ENCODE measurements around the gene ANKS1A.

ANKS1A gene

DNA sequence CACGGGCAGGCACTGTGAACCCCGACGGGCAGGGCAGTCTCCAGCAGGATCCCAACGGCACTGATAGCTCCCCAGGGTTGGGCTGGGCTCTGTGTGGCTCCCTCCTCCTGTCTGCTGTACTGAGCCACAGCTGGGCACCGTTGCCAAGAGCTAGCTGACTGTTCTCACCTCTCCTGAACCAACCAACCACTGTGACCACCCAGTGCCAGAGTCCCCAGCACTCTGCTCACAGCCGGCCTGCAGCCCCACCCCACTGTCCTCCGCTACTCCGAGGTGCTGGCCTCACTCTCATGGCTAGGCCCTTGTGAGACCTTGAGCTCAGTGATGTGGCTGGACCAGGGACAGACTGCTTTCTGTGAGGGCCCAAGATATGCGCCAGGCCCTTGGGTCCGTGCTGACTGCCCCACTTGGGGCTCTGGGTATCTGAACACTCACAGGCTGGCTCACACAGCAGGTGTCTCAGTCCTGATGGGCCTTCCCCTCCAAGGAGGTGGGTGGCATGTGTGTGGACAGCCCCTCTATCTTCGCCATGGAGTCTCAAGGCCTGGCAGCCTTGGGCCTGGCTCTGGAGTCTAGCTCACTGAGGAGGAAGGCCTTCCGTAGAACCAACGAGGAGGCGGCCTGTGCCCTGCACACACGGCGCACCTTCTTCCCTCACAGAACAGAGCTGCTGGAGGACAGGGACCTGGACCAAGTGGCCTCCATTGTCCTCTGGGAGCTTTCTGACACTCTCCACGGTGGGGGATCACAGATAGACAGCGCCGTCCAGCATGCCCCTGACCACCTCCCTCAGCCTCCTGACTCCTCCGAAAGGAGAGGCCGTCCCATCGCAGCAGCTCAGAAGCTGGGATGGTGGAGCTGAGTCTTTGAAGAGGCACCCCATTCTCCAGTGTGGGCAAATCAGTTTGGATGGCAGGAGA lies 198.6 kb downstream of the ANKS1A start:
- Histone ChIP-seq H2BK120ac (ENCODE audit: insufficient read depth, low read length, poor library complexity) (no peak overlapping the region), H3K4ac (ENCODE audit: low read depth, low read length) (no peak overlapping the region), H4K91ac (ENCODE audit: low read depth, low read length) (no peak overlapping the region), H3K36me3 (ENCODE audit: control insufficient read depth in 1 of 2, insufficient read depth in 2 of 2, low read length in 2 of 2) (peaks cover 87 to 89% of the 10 kb centered on the region in 2 experiments), H3K4me3 (ENCODE audit: low read depth, low read length) (no peak overlapping the region), H2AFZ (ENCODE audit: insufficient read depth, low read length, poor library complexity) (no peak overlapping the region), H3K14ac (ENCODE audit: low read length) (no peak overlapping the region), H3K79me1 (ENCODE audit: low read length) (no peaks in the 10 kb centered on the region), H4K12ac (ENCODE audit: low read depth, low read length) (no peak overlapping the region), H3K18ac (ENCODE audit: low read length) (no peak overlapping the region), H3K9me3 (ENCODE audit: insufficient read depth, low read depth, low read length) (peaks cover 2% of the 10 kb centered on the region), H3K79me2 (ENCODE audit: control insufficient read depth, insufficient read depth, low read length, poor library complexity) (no peaks in the 10 kb centered on the region), H3K4me1 (ENCODE audit: control insufficient read depth in 1 of 2, insufficient read depth in 2 of 2, low read length in 2 of 2) (peaks cover 0 to 4% of the 10 kb centered on the region in 2 experiments), H3K27ac (ENCODE audit: low read depth, low read length) (no peak overlapping the region), H3K27me3 (ENCODE audit: insufficient read depth, low read length) (no peaks in the 10 kb centered on the region), H2AK5ac (ENCODE audit: low read length) (no peak overlapping the region), H3K4me2 (ENCODE audit: low read length) (no peak overlapping the region), H2BK5ac (ENCODE audit: low read depth, low read length, poor library complexity) (no peak overlapping the region), H3K9ac (ENCODE audit: low read length) (no peak overlapping the region), H4K8ac (ENCODE audit: low read depth, low read length) (no peak overlapping the region), H2BK12ac (ENCODE audit: low read length) (no peak overlapping the region), H3K23ac (ENCODE audit: low read length) (no peak overlapping the region)
- WGBS (ENCODE audit: extremely low coverage, insufficient coverage, insufficient read length) = no CpG with 5 or more reads among the region's 22 CpGs
- DNase-seq = no peak

DNA sequence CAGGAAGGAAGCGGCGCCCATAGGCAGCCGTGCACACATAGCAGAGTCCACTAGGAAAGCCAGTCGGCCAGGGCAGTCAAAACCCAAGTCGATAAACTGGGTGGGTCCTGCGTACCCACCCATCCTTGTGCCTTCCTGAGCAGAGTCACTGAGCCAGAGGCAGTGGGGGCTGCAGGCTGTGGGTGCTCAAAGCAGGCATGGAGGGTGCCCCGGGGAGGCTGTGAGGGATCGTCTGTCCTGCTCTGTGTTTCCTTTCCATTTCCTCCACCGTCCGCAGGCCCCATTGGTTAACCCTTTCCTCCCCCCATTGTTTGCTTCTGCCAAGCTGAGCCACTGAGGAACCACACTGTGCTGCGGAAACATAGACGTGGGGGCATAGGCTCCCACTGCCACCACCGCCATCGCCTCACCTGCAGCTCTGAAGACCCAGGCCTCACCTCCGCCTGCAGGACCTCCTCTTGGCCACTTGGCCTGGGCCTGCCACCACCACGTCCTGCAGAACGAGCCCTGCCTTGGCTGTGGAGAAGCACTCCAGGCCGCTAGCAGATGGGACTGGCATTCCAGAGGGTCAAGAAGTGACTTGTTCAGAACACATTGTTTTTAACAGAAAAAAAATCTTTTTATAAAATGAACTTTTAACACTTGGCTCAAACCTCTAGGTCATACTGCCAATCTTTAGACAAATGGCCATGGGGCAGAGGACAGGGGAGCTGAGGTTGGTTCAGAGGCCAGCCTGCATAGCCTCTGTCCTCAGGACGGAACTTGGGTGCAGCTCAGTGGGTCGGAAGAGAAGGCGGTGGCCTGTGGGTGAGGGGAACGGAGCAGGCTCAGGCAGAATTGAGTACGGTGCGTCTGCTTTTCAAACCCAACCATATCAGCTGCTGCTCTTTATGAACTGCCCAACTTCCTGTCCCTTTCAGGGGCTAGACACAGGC lies 199.5 kb downstream of the ANKS1A start:
- no CpG with 5 or more reads among the region's 24 CpGs for WGBS (ENCODE audit: extremely low coverage, insufficient coverage, insufficient read length)
- Histone ChIP-seq H2AK5ac (ENCODE audit: low read length) (no peak overlapping the region), H4K12ac (ENCODE audit: low read depth, low read length) (no peak overlapping the region), H2BK5ac (ENCODE audit: low read depth, low read length, poor library complexity) (no peak overlapping the region), H3K4me2 (ENCODE audit: low read length) (no peak overlapping the region), H3K4me1 (ENCODE audit: control insufficient read depth in 1 of 2, insufficient read depth in 2 of 2, low read length in 2 of 2) (peaks cover 2 to 4% of the 10 kb centered on the region in 2 experiments), H3K4me3 (ENCODE audit: low read depth, low read length) (no peak overlapping the region), H3K9ac (ENCODE audit: low read length) (no peak overlapping the region), H3K27ac (ENCODE audit: low read depth, low read length) (no peak overlapping the region), H2BK120ac (ENCODE audit: insufficient read depth, low read length, poor library complexity) (no peak overlapping the region), H3K79me1 (ENCODE audit: low read length) (no peaks in the 10 kb centered on the region), H3K79me2 (ENCODE audit: control insufficient read depth, insufficient read depth, low read length, poor library complexity) (no peaks in the 10 kb centered on the region), H3K4ac (ENCODE audit: low read depth, low read length) (no peak overlapping the region), H4K91ac (ENCODE audit: low read depth, low read length) (no peak overlapping the region), H4K8ac (ENCODE audit: low read depth, low read length) (no peak overlapping the region), H3K9me3 (ENCODE audit: insufficient read depth, low read depth, low read length) (peaks cover 1% of the 10 kb centered on the region), H3K18ac (ENCODE audit: low read length) (no peak overlapping the region), H3K23ac (ENCODE audit: low read length) (no peak overlapping the region), H2AFZ (ENCODE audit: insufficient read depth, low read length, poor library complexity) (no peak overlapping the region), H3K36me3 (ENCODE audit: control insufficient read depth in 1 of 2, insufficient read depth in 2 of 2, low read length in 2 of 2) (peaks cover 78 to 80% of the 10 kb centered on the region in 2 experiments), H3K27me3 (ENCODE audit: insufficient read depth, low read length) (no peaks in the 10 kb centered on the region), H3K14ac (ENCODE audit: low read length) (no peak overlapping the region), H2BK12ac (ENCODE audit: low read length) (no peak overlapping the region)
- no peak for DNase-seq

DNA sequence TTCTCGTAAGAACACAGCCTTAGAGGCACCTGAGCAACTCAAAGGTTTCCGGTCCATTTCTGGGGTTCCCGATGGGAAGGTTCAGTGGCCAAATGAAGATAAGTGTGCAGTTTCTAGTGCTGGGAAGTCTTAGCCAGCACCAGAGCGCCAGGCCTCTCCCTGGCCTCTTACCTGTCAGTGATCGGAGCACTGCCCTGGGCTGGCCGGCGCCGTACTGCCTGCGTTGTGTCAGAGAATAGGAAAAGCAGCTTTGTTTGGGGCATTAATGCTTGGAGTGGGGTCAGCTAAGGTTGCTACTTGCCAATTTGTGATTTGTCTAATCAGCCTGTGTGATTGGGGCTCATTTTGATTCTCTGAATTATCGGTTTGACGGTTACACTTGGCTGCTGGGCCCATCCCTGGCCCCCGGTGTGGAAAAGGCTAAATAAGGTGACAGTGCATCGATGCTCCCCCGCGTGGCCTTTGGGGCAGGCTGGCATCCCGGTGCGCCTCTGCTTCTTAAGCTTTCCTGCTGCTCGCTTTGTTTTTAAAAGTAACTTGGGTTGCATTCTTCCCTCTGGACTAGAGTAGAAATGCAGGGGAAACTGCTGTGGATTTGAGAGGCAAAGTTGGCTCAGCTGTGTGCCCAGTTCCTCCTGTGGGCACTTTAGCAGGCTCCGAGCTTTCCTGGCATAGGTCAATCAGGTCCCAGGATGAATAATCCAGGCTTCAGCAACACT lies 200.3 kb downstream of the ANKS1A start:
- H4K91ac ChIP-seq (ENCODE audit: low read depth, low read length) = no peak overlapping the region
- no peak overlapping the region for H3K27ac ChIP-seq (ENCODE audit: low read depth, low read length)
- no peak overlapping the region for H3K14ac ChIP-seq (ENCODE audit: low read length)
- no peak overlapping the region for H4K12ac ChIP-seq (ENCODE audit: low read depth, low read length)
- H3K4ac ChIP-seq (ENCODE audit: low read depth, low read length) = no peak overlapping the region
- H3K79me2 ChIP-seq (ENCODE audit: control insufficient read depth, insufficient read depth, low read length, poor library complexity) = no peaks in the 10 kb centered on the region
- no peak overlapping the region for H2AK5ac ChIP-seq (ENCODE audit: low read length)
- H2BK120ac ChIP-seq (ENCODE audit: insufficient read depth, low read length, poor library complexity) = no peak overlapping the region
- H3K36me3 ChIP-seq (ENCODE audit: control insufficient read depth in 1 of 2, insufficient read depth in 2 of 2, low read length in 2 of 2) = peaks cover 69 to 71% of the 10 kb centered on the region in 2 experiments
- H4K8ac ChIP-seq (ENCODE audit: low read depth, low read length) = no peak overlapping the region
- H3K9me3 ChIP-seq (ENCODE audit: insufficient read depth, low read depth, low read length) = no peaks in the 10 kb centered on the region
- no peak for DNase-seq
- no peak overlapping the region for H2BK5ac ChIP-seq (ENCODE audit: low read depth, low read length, poor library complexity)
- no peak overlapping the region for H2BK12ac ChIP-seq (ENCODE audit: low read length)
- no peak overlapping the region for H3K9ac ChIP-seq (ENCODE audit: low read length)
- no peaks in the 10 kb centered on the region for H3K27me3 ChIP-seq (ENCODE audit: insufficient read depth, low read length)
- H3K23ac ChIP-seq (ENCODE audit: low read length) = no peak overlapping the region
- H2AFZ ChIP-seq (ENCODE audit: insufficient read depth, low read length, poor library complexity) = no peak overlapping the region
- no peak overlapping the region for H3K4me2 ChIP-seq (ENCODE audit: low read length)
- no peaks in the 10 kb centered on the region for H3K79me1 ChIP-seq (ENCODE audit: low read length)
- WGBS (ENCODE audit: extremely low coverage, insufficient coverage, insufficient read length) = no CpG with 5 or more reads among the region's 19 CpGs
- peaks cover 5 to 7% of the 10 kb centered on the region in 2 experiments for H3K4me1 ChIP-seq (ENCODE audit: control insufficient read depth in 1 of 2, insufficient read depth in 2 of 2, low read length in 2 of 2)
- no peak overlapping the region for H3K4me3 ChIP-seq (ENCODE audit: low read depth, low read length)
- no peak overlapping the region for H3K18ac ChIP-seq (ENCODE audit: low read length)

DNA sequence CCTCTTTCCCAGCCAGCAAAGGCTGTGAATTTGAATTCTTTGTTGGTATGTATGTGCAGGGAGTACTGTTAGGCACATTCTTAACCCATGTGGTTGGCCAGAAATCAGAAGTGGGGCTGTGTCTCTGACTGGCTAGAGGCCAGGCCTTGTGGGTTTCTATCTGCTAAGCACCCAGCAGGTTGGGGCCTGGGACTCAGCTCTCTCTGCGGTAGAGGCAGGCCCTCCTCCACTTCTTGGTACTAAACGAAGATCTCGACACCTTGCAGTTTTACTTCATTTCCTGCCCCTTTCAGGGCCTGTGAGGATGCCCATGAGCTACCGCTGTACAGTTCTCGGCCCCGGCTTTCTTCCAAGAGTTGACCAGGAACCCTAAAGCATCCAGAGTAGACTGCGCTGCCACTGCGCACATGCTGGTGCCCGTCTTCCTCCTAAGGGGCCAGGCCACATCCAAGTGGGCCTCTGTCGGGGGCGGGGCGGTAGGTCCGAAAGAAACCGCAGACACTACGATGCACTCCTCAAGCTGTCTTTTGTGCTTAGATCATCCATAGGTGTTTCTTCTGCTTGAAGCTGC lies 201.0 kb downstream of the ANKS1A start:
- no peaks in the 10 kb centered on the region for H3K79me2 ChIP-seq (ENCODE audit: control insufficient read depth, insufficient read depth, low read length, poor library complexity)
- H3K14ac ChIP-seq (ENCODE audit: low read length) = no peak overlapping the region
- H4K8ac ChIP-seq (ENCODE audit: low read depth, low read length) = no peak overlapping the region
- no peak overlapping the region for H4K12ac ChIP-seq (ENCODE audit: low read depth, low read length)
- no peak overlapping the region for H3K4me3 ChIP-seq (ENCODE audit: low read depth, low read length)
- peaks cover 63 to 65% of the 10 kb centered on the region in 2 experiments for H3K36me3 ChIP-seq (ENCODE audit: control insufficient read depth in 1 of 2, insufficient read depth in 2 of 2, low read length in 2 of 2)
- H3K4ac ChIP-seq (ENCODE audit: low read depth, low read length) = no peak overlapping the region
- H2BK12ac ChIP-seq (ENCODE audit: low read length) = no peak overlapping the region
- H2AFZ ChIP-seq (ENCODE audit: insufficient read depth, low read length, poor library complexity) = no peak overlapping the region
- peaks cover 5 to 7% of the 10 kb centered on the region in 2 experiments for H3K4me1 ChIP-seq (ENCODE audit: control insufficient read depth in 1 of 2, insufficient read depth in 2 of 2, low read length in 2 of 2)
- H3K4me2 ChIP-seq (ENCODE audit: low read length) = no peak overlapping the region
- WGBS (ENCODE audit: extremely low coverage, insufficient coverage, insufficient read length) = no CpG with 5 or more reads among the region's 15 CpGs
- H3K79me1 ChIP-seq (ENCODE audit: low read length) = no peaks in the 10 kb centered on the region
- H4K91ac ChIP-seq (ENCODE audit: low read depth, low read length) = no peak overlapping the region
- no peak for DNase-seq
- H2AK5ac ChIP-seq (ENCODE audit: low read length) = no peak overlapping the region
- H3K27ac ChIP-seq (ENCODE audit: low read depth, low read length) = no peak overlapping the region
- no peak overlapping the region for H2BK5ac ChIP-seq (ENCODE audit: low read depth, low read length, poor library complexity)
- no peak overlapping the region for H3K18ac ChIP-seq (ENCODE audit: low read length)
- no peak overlapping the region for H3K9ac ChIP-seq (ENCODE audit: low read length)
- H3K23ac ChIP-seq (ENCODE audit: low read length) = no peak overlapping the region
- H2BK120ac ChIP-seq (ENCODE audit: insufficient read depth, low read length, poor library complexity) = no peak overlapping the region
- no peaks in the 10 kb centered on the region for H3K9me3 ChIP-seq (ENCODE audit: insufficient read depth, low read depth, low read length)
- H3K27me3 ChIP-seq (ENCODE audit: insufficient read depth, low read length) = no peaks in the 10 kb centered on the region

Measured in trophoblast cell (in vitro differentiated cells and primary cell).